Activated T-cell treated with anti-CD3 and anti-CD28 coated beads, Interleukin-2, amount 50 U/mL, for 24 hours (primary cell): Measurements from ENCODE around the gene ASF1B.
A peak's percentile ranks its signal among the peaks of the same experiment; 100 is the strongest.

ENCODE experiments used
- DNase-seq: peaks from one replicate; pipeline ENCODE4 v3.0.0-alpha.2; 2020
- H3K27ac Mint-ChIP-seq: 2 replicates; pipeline ENCODE4 v1.8.0; 2020; ENCODE audit warnings: mild to moderate bottlenecking, mixed read lengths
- H3K27me3 Mint-ChIP-seq: 2 replicates; pipeline ENCODE4 v1.8.0; 2020; ENCODE audit warnings: mixed read lengths
- H3K36me3 Mint-ChIP-seq: 2 replicates; pipeline ENCODE4 v1.8.0; 2020; ENCODE audit warnings: low read depth, mixed read lengths
- H3K4me1 Mint-ChIP-seq: 2 replicates; pipeline ENCODE4 v1.8.0; 2020; ENCODE audit warnings: low read depth, mixed read lengths
- H3K4me3 Mint-ChIP-seq: 2 replicates; pipeline ENCODE4 v1.8.0; 2020; ENCODE audit warnings: mild to moderate bottlenecking, moderate library complexity, mixed read lengths
- H3K9me3 Mint-ChIP-seq: 2 replicates; pipeline ENCODE4 v1.8.0; 2020; ENCODE audit warnings: mixed read lengths

Gene ASF1B

DNA sequence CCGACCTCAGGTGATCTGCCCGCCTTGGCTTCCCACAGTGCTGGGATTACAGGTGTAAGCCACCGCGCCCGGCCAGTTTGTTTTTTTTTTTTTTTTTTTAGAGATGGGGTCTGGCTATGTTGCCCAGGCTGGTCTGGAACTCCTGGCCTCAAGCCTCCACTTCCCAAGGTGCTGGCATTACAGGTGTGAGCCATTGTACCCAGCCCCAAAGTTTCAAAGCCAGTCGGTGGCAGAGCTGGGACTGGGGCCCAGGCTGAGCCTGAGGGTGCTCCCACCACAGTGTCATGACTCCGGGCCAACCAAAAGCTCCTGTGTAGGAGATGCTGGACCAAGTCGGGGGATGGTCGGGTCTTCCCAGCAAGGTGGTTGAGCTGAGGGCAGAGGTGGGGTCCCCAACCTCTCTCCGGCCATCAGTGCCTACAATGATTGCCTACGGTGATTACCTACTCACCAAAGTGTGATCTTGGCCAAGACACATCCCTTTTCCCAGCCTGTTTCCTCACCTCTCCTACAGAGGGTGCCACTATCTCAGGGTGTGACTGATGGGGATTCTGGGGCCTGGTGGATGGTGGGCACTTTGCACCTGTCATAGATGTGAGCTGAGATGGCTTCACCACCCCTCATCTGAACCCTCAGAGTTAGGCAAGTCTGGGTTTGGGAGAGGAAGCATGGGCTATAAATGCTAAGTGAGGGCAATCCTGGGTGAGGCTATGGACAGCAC is 40.0 kb downstream of the ASF1B start:
- Mint-ChIP-seq H3K36me3 (peaks cover 43% of the 10 kb centered on the region), H3K9me3 (peaks cover 9% of the 10 kb centered on the region), H3K27ac (no peak overlapping the region), H3K27me3 (no peaks in the 10 kb centered on the region), H3K4me1 (peaks cover 16% of the 10 kb centered on the region), H3K4me3 (no peak overlapping the region)
- no peak for DNase-seq

DNA sequence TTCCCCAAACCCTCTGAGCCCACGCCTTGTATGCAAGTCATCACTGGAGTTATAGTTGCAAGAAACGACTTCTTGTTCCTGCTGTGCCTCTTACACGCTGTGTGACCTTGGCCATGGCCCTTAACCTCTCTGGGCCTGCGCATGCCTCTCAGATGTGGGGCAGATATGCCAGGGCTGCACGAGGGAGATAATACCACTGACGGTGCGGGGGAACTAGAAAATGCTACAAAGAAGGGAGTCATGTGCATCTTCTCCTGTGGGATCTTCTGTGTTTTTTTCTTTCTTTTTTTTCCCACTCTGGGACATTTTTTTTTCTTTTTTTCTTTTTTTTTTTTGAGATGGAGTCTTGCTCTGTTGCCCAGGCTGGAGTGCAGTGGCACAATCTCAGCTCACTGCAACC is 41.5 kb downstream of the ASF1B start:
- no peak overlapping the region for H3K4me3 Mint-ChIP-seq
- H3K36me3 Mint-ChIP-seq = peaks cover 35% of the 10 kb centered on the region
- H3K9me3 Mint-ChIP-seq = peaks cover 9% of the 10 kb centered on the region
- DNase-seq = no peak
- peaks cover 17% of the 10 kb centered on the region for H3K4me1 Mint-ChIP-seq
- H3K27me3 Mint-ChIP-seq = no peaks in the 10 kb centered on the region
- H3K27ac Mint-ChIP-seq = no peak overlapping the region

DNA sequence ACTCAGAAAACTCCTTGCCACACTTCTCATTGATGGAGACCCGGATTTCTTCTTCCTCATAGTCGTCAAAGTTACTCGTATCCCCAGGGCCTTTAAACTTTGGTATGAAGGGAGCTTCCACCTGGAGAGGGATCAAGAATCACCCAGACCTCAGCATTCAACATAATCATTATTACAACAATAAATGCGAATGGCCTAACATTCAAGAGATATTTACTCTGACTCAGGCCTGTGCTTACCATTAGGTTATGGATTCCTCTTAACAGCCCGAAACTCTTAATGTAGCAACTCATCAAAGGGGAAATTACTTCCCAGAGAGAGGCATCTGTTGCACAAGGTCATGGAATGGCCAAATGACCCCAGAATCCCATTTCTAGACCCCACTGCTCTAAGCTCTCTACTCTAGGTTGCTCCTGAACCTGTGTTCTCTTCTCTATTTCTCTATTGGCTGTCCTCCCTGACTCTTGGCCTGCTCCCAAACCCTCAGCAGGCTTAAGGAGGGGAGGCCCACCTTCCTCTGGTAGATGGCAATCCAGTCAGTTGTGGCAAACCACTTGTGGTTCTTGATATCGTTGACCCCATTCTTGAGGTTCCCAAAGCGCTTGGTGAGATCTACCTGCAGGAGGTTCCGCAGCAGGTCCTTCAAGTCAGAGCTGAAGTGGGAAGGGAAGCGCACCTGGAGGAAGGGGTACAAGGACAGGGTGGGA is 43.1 kb downstream of the ASF1B start:
- no peak for DNase-seq
- Mint-ChIP-seq H3K9me3 (peaks cover 9% of the 10 kb centered on the region), H3K27ac (no peak overlapping the region), H3K27me3 (no peaks in the 10 kb centered on the region), H3K4me3 (peak overlapping the region; percentile 27), H3K36me3 (peaks cover 47% of the 10 kb centered on the region), H3K4me1 (peaks cover 27% of the 10 kb centered on the region)

DNA sequence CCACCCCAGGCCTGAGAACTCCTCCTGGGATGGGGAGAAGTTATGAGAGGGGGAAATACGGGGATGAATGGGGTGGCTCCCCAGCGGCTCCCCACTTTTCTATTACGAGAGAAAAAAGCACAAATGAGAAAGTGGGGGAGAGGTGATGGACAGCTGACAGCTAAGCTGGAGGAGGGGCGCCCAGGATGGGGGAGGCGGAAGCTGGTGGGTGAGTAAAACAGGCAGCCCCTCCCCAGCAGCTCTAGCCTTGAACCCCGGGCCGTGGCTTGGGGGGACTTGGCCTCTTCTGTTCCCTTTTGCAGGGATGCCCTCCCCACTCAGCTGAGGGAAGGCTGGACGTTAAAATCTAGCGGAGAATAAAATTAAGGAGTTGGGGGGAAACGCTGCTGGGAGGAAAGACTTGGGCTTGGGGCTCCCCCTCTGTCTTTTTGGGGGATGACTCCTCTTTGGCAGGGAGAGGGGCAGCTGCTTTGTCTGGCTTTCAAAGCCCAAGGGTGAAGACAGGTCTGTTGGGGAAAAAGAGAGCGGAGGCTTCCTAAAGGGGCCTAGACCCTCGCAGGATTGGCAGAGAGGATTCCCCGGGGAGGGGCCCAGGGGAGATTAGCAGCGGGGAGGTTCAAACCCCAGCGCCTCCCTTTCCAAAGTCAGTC is 44.5 kb downstream of the ASF1B start:
- Mint-ChIP-seq H3K9me3 (peaks cover 9% of the 10 kb centered on the region), H3K27me3 (no peaks in the 10 kb centered on the region), H3K27ac (peak overlapping the region; percentile 98), H3K36me3 (peaks cover 46% of the 10 kb centered on the region), H3K4me1 (peaks cover 30% of the 10 kb centered on the region), H3K4me3 (peak overlapping the region; percentile 92)
- no peak for DNase-seq

DNA sequence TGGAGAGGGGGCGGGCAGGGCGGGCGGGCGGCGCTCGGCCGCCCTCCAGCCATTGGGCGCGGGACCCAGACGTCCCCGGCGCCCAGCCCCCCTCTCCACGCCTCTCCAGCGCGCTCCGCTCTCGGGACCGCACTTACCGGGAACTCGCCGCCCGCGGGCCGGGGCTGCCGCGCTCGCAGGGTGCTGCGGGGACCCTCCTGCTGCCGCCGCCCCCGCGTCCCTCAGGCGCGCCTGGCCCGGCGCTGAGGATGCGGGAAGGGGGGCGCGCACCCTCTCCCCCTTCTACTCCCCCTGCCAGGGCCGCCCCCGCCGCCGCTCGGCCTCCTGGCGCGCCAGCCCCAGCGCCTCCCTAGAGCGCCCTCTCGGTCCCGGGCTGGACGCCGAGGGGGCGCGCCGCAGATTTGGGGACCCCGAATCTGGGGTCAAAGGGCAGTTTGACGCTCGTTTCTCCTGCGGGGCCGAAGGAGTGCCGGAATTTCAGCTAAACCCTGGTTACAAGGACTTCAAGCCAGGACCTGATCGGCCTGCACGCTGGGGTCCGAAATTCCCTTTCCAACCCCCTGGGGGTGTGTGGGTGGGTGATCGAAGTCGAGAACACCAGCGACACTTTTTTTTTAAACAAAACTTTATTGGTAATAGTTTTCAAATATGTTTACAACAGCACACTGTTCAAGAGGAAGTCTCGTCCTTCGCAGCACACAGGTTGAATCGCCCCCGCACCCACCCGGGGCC is 45.1 kb downstream of the ASF1B start:
- H3K27me3 Mint-ChIP-seq = no peaks in the 10 kb centered on the region
- DNase-seq = peak; percentile 87
- peaks cover 9% of the 10 kb centered on the region for H3K9me3 Mint-ChIP-seq
- peak overlapping the region; percentile 92 for H3K4me3 Mint-ChIP-seq
- peaks cover 46% of the 10 kb centered on the region for H3K36me3 Mint-ChIP-seq
- H3K27ac Mint-ChIP-seq = peak overlapping the region; percentile 98
- peaks cover 30% of the 10 kb centered on the region for H3K4me1 Mint-ChIP-seq

DNA sequence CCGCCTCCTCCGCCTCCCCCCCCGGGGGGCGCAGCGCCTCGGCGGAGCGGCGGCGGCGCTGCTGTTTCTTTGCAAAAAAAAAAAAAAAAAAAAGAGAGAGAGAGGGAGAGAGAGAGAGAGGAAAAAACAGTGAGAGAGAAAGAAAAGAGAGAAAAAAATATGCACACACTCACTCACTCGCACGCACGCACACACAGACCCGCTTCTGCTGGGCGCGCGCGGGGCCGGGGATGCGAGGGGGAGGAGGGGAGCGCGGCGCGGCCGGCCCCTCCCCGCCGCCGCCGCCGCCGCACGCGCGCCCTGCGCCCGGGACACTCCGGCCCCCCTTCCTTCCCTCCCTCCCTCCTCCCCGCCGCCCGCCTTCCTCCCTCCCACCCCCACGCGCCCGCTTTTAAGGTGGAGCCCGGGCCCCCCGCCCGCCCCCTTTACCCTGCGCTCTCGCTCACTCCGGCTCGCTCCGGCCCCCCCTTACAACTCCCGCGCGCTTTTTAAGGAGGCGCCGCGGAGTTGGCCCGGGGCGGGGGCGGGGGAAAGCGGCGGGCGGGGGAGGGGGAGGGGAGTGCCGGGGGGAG is 45.8 kb downstream of the ASF1B start, which contains the start of gene SAMD1:
Gene SAMD1, minus strand, starts transcription at position 243 of the 572 bp plus-strand sequence.
- peak; percentile 85 for DNase-seq
- Mint-ChIP-seq H3K4me3 (peak within 1 kb of the TSS; percentile 92), H3K9me3 (peaks cover 9% of the 10 kb centered on the region), H3K27ac (peak within 1 kb of the TSS; percentile 98), H3K27me3 (no peaks in the 10 kb centered on the region), H3K36me3 (peaks cover 46% of the 10 kb centered on the region), H3K4me1 (peaks cover 30% of the 10 kb centered on the region)

DNA sequence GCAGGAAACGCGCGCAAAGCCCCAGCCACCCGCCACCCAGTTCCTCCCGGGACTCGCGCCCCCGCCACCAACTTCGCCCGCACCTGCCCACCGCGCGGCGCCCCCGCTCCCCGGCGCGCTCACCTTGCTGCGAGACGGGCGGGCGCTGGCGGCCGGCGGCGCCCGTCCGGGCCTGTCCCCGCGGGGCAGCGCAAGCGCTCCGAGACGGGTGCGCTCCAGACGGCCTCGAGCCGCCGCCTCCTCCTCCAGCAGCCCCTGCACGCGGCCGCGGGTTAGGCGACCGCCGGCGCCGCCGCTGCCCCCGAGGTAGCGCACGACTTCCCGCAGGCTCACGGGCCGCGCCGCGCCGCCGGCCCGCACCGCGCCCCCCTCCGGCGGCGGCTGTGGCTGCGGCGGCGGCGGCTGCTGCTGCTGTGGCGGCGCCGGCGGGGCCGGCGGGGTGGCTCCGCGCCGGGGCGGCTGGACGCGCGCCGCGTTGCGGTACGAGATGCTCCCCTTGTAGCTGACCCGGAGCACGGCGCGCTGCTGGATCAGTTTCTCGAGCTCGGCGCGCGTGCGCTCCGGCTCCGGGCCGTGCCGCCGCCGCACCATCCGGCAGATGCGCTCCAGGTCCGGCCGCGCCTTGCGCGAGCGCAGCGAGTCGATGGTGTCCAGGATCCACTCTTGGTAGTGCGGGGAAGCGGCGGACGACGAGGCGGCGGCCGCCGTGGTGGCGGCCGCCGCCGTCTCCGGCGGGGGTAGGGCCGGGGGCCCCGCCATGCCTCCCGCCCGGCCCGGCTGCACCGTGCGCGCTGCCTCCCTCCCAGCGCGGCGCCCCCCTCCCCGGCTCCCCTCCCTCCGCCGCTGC is 46.5 kb downstream of the ASF1B start:
- peak; percentile 75 for DNase-seq
- peaks cover 30% of the 10 kb centered on the region for H3K4me1 Mint-ChIP-seq
- H3K4me3 Mint-ChIP-seq = peak overlapping the region; percentile 80
- peaks cover 48% of the 10 kb centered on the region for H3K36me3 Mint-ChIP-seq
- H3K9me3 Mint-ChIP-seq = peaks cover 9% of the 10 kb centered on the region
- no peaks in the 10 kb centered on the region for H3K27me3 Mint-ChIP-seq
- H3K27ac Mint-ChIP-seq = peak overlapping the region; percentile 76

DNA sequence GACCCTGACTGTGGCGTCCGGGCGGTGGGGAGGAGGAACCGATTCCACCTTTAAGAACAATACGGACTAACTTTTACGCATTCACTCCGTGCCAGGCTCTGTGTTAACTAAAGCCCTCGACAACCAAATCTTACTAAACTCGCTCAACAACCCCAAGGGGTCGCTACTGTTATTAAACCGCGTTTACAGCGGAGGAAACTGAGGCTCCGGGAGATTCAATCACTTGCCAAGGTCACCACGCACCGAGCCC is 47.1 kb downstream of the ASF1B start:
- Mint-ChIP-seq H3K27me3 (no peaks in the 10 kb centered on the region), H3K4me3 (peak overlapping the region; percentile 77), H3K9me3 (peaks cover 9% of the 10 kb centered on the region), H3K27ac (peak overlapping the region; percentile 76), H3K4me1 (peaks cover 26% of the 10 kb centered on the region), H3K36me3 (peaks cover 48% of the 10 kb centered on the region)
- no peak for DNase-seq

DNA sequence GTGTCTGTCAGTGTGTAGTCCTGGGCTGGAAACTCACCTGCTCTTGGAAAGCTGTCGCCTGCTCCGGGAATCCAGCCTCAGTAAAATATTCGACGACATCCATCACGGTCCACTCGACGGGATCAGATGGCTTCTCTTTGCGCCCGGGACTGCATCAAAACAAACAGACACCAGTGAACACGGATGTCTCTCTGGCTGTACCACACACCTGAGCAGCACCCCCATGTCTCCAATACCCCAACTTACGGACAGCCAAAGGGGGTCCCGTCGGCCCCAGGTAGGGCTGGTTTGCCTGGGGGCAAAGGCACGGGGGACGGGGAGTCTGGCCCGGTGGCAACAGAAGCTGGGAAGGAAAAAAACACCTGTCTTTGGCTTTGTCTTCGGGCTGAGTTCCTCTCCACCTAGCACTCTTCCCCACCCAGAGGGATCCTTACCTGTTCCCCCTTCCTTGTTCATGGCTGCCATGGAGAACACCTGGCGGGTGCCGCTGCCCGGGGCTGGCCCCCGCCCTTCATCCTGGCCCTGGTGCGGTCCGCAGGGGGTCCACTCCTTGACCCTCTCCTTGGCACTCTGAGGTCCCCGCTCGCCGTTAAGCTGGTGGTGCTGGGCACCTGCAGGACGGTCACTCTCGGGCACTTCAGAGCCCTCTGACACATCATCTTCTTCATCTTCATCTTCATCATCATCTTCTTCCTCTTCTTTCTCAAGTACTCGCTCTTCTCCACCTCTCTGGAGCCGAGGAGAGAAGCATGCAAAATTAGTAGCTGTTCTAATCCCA is 47.6 kb downstream of the ASF1B start:
- peaks cover 48% of the 10 kb centered on the region for H3K36me3 Mint-ChIP-seq
- H3K4me3 Mint-ChIP-seq = peak overlapping the region; percentile 77
- no peak for DNase-seq
- H3K4me1 Mint-ChIP-seq = peaks cover 26% of the 10 kb centered on the region
- peak overlapping the region; percentile 76 for H3K27ac Mint-ChIP-seq
- H3K27me3 Mint-ChIP-seq = no peaks in the 10 kb centered on the region
- H3K9me3 Mint-ChIP-seq = peaks cover 9% of the 10 kb centered on the region

DNA sequence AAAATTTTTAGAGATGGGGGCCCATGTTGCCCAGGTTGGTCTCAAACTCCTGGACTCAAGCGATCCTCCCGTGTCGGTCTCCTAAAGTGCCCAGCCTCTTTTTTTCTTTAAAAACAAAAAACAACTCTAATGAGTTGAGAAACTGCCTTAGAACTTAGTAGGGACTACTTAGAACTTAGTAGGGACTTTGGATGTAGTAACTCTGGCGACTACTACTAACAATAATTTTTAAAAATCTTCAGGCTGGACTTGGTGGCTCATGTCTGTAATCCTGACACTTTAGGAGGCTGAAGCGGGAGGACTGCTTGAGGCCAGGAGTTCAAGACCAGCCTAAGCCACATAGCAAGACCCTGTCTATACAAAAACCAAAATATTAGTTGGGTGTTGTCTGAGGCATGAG is 50.3 kb downstream of the ASF1B start:
- Mint-ChIP-seq H3K27ac (peak overlapping the region; percentile 14), H3K27me3 (no peaks in the 10 kb centered on the region), H3K4me1 (peaks cover 25% of the 10 kb centered on the region), H3K4me3 (no peak overlapping the region), H3K36me3 (peaks cover 36% of the 10 kb centered on the region), H3K9me3 (no peaks in the 10 kb centered on the region)
- no peak for DNase-seq

DNA sequence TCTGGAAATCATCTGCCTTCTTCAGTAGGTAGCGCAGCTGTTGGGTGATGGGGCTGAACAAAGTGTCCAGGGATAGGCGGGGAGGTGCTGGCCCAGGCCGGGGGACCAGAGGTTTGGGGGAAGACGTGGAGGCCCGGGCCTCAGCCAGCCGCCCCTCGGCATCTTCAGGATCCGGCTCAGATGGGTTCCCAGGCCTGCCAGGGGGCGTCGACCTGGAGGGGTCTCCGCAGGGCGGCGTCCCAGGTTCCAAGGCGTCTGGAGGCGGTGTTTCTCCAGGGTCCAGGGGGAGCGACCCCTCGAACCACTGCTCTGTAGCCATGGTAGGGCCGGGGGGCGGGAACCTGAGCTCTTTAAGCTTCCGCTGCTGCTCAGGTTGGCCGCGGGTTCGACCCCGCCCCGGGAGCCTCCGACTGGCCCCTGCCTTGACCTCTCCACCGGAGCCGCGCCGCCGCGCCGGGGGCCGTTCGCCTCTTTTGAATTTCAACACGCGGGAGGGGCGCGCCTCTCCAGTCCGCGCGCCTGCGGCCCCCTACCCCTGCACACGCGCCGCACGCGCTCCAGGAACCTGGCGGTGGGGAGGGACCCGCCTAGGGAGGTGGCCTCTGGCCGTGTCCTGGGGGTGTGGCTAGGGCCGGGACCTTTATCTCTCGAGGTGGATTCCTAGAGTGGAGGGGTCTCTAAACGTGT is 50.9 kb downstream of the ASF1B start, which contains the start of gene C19orf67:
Gene C19orf67, minus strand, starts transcription at position 475 of the 687 bp plus-strand sequence. Its CDS starts 156 bp downstream, at position 319.
- peak within 1 kb of the TSS; percentile 17 for H3K27ac Mint-ChIP-seq
- H3K36me3 Mint-ChIP-seq = peaks cover 38% of the 10 kb centered on the region
- no peaks in the 10 kb centered on the region for H3K27me3 Mint-ChIP-seq
- no peak for DNase-seq
- peaks cover 28% of the 10 kb centered on the region for H3K4me1 Mint-ChIP-seq
- H3K4me3 Mint-ChIP-seq = no peak within 1 kb of the TSS
- no peaks in the 10 kb centered on the region for H3K9me3 Mint-ChIP-seq

DNA sequence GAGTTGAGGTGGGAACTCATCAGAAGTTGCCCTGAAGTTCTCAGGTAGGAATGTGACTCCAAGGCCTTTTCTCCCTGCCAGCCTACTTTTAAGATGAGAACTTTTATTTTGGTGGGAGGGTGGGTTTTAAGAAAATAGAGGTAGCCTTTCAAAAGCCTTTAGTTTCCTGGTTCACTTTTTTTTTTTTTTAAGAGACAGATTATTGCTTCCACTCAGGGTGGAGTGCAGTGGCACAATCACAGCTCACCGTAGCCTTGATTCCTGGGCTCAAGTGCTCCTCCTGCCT is 53.8 kb downstream of the ASF1B start:
- Mint-ChIP-seq H3K9me3 (no peaks in the 10 kb centered on the region), H3K4me1 (peaks cover 19% of the 10 kb centered on the region), H3K4me3 (peak overlapping the region; percentile 5), H3K27me3 (no peaks in the 10 kb centered on the region), H3K27ac (no peak overlapping the region), H3K36me3 (peaks cover 19% of the 10 kb centered on the region)
- DNase-seq = no peak
